Measurements from ENCODE around the gene KIF3A.
A peak's percentile ranks its signal among the peaks of the same experiment; 100 is the strongest.

The KIF3A gene

GRCh38 chr5:132736853-132737833 lies at the start of gene KIF3A:
KIF3A (minus strand) TSS chr5:132737546; CDS start chr5:132737419, 127 bp downstream.
- DNase-seq = peak; percentile 66

DNA sequence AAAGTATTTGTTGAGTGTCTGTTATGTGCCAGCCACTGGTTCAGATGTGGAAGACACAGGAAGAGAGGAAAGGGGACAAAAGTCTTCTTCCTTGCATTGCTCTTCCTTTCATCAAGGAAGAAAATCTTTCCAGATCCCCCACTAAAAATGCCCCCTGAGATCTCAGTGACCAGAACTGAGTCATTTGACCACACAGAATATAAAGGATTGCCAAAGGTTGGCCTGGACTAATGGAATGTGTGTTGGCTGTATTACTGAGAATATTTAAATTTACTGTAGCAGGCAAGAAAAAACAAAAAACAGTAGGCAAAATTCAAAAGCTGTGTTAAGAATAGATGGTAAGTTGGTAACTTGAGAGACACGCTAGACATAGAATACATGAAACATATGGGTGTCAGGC lies 49.7 kb upstream of the KIF3A start:
- DNase-seq = no peak

GRCh38 chr5:132785864-132786263 lies 48.5 kb upstream of the KIF3A start:
- no peak for DNase-seq

GRCh38 chr5:132785365-132785764 lies 48.0 kb upstream of the KIF3A start:
- DNase-seq = no peak

- DNase-seq = no peak
These were observed 44.8 kb upstream of the KIF3A start for GRCh38 chr5:132782101-132782500.

- DNase-seq = no peak
These were observed 43.7 kb upstream of the KIF3A start for GRCh38 chr5:132781029-132781428.

- DNase-seq = no peak
These were observed 43.2 kb upstream of the KIF3A start for GRCh38 chr5:132780577-132780976.

GRCh38 chr5:132779961-132780360 lies 42.6 kb upstream of the KIF3A start:
- no peak for DNase-seq

DNA sequence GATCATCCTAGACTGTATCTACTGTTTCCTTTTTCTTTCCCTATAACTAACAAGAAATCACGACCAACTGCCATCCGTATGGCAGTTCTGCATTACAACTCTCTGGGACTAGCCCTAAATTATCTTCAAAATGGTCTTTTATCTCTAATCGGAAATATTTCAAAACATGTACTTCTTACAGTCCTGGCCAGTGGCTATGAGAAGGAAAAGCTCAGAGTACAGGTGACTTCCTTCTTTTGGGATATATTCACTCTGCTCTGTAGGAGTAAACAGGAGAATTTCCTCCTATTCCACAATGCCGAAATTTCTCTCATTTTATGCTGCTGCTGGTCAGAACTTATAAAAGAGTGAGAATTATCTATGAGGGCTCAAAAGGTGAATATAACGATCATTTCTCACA lies 41.5 kb upstream of the KIF3A start:
- DNase-seq = no peak

- no peak for DNase-seq
These were observed 40.8 kb upstream of the KIF3A start for GRCh38 chr5:132778129-132778528.

- no peak for DNase-seq
These were observed 40.1 kb upstream of the KIF3A start, which contains the start of gene SEPTIN8 for GRCh38 chr5:132777209-132778069. SEPTIN8 (minus strand) TSS chr5:132777239; CDS start chr5:132777137, 102 bp downstream.

GRCh38 chr5:132776938-132777208 lies 39.5 kb upstream of the KIF3A start:
- no peak for DNase-seq

GRCh38 chr5:132776131-132776937 lies 39.0 kb upstream of the KIF3A start:
- peak; percentile 11 for DNase-seq

- no peak for DNase-seq
These were observed 38.2 kb upstream of the KIF3A start for GRCh38 chr5:132775476-132775961.

DNA sequence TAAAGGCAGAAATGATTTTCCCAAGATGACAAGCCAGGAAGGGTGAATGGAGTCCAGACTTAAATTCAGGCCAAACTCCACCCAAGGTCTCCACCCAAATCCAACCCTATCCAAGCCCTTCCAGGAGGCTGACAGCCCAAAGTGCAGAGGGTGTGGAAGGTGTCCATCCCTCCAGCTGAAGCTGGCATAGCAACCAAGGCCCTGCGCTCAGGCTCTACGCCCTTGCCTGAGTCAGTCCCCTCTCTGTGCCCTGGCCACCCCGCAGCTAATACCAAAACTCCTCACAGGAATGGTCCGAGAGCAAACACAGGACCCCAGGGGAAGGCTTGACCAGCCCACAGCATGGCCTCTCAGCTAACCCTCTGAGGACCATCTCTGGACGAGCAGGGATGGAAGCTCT lies 37.5 kb upstream of the KIF3A start:
- DNase-seq = no peak

GRCh38 chr5:132774406-132774805 lies 37.1 kb upstream of the KIF3A start:
- no peak for DNase-seq

- peak; percentile 67 for DNase-seq
These were observed 36.4 kb upstream of the KIF3A start for GRCh38 chr5:132773601-132774355.

- no peak for DNase-seq
These were observed 35.8 kb upstream of the KIF3A start for GRCh38 chr5:132773114-132773513.

GRCh38 chr5:132772291-132773070 lies 35.1 kb upstream of the KIF3A start:
- DNase-seq = no peak

DNA sequence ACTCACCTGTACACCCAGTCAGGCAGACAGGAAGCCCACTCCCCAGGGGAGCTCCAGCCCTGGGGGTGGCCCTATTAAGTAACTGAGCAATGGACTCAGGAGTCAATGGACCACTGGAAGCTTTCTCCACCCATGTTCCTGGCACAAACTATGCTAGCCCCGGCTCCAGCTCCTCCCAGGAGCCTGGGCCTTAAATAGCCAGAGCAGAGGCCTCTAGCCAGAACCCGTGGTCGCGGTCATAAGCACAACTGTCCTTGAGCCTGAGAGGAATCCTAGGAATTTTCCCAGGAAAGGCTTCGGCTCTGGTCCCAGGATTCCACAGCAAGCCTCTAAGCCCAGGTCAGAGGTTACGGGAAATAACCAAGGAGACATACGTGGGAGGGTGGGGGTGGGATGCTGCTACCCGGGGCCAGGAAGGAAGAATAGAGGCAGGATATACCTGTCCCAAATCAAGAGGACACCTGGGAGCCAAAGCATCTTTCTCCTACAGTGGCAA lies 34.2 kb upstream of the KIF3A start:
- DNase-seq = no peak

Measured in NCI-H524 treated with DMSO at 0.1 percent for 48 hours (cell line).